Inflammatory macrophage treated with lipopolysaccharide for 4 hours (primary cell): ENCODE results near the gene BICD1.
"Not testable (repeated sequence)": the region's sequence is repeated elsewhere in the genome, so short reads cannot be mapped to it uniquely, and the experiment has no call there.

Experiments
- DNase-seq: peaks from one replicate; pipeline ENCODE4 v3.0.0-alpha.2; 2020

The BICD1 gene

DNA sequence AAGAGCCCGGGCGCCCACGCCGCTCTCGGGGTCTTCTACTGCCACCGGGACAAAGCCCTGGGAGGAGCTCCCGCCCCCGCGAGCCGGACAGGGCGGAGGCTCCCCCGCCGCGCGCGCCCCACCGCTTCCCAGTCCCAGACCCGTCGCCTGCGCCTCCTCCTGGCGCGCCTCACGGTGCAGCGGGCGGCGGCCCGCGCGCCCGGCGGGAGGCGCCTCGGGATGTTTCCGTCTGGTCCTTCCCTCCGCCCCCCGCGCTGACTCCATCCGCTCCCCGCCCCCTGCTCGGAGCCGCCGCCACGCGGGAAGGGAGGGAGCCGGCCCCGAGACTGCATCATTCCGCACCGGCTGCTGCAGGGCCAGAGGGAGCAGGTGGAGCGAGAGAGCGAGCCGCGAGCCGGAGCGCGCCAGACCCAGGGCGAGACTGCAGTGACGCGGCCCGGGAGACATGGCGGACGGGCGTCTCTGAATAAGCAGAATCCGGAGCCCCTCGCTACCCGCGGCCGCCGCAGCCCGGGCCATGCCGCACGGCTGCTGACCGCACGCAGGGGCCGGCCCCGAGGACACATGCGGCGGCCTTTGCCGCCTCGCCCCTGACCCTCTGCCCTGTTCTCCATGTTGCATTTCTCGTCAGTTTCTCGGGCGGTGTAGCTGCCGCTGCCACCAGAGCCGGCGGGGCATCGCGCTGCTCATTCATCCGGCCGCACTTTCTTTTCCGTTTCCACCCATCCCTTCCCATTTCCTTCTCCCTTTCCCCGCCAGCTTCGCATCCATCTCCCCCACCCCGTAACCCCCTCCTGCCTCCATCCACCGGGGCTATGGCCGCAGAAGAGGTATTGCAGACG lies at the start of gene BICD1:
BICD1 (plus strand) TSS at position 331 of the 842 bp plus-strand sequence; CDS start at position 816, 485 bp downstream.
- DNase-seq = peak; percentile 77

DNA sequence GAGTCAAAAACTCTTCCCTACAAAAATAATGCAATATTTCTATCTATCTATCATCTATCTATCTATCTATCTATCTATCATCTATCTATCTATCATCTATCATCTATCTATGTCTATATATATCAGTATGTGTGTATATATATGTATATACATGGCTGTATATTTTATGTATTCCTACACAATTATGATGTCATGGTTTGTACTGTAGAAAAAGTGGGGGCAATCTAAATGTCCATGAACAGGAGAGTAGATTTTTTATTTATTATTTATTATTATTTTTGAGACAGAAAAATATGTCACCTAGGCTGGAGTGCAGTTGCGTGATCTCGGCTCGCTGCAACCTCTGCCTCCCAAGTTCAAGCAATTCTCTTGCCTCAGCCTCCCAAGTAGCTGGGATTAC lies 45.6 kb upstream of the BICD1 start:
- no peak for DNase-seq

DNA sequence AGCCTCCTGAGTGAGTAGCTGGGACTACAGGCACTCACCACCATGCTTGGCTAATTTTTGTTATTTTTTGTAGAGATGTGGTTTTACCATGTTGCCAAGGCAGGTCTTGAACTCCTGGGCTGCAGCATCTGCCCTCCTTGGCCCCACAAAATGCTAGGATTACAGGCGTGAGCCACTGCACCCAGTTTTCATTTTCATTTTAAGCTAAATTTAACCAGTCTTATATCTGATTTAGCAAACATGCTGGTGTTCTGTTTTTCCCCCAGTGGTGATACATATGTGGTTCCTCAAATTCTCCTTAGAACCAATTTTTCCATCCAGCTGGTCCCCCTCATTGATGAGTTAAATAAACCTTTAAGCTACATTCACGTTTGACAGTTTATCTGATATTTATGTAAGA lies 43.8 kb upstream of the BICD1 start:
- peak; percentile 43 for DNase-seq

DNA sequence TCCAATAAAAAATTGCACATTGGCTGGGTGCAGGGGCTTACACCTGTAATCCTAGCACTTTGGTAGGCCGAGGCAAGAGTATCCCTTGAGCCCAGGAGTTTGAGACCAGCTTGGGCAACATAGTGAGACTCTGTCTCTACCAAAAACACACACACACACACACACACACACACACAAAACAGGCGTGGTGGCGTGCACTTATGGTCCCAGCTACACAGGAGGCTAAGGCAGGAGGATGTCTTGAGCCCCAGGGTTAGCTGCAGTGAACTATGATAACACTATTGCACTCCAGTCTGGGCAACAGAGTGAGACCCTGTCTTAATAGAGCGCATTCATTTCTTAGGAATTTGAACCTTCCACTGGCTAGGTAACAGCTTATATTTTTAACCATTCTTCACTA lies 42.9 kb upstream of the BICD1 start:
- no peak for DNase-seq

DNA sequence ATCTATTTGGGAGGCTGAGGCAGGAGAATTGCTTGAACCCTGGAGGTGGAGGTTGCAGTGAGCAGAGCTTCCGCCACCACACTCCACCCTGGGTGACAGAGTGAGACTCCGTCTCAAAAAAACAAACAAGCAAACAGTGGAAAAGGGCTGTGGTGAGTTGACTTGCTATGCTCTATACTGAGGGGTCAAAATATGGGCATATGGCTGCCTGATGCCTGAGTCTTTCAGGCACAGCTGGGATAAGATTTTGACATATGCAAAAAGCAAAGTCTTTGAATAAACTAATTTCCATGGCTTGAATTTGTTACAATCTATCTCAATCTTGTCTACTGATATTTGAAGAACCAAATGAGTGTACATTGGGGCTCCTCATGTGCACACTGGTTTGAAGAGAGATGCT lies 40.4 kb upstream of the BICD1 start:
- no peak for DNase-seq

DNA sequence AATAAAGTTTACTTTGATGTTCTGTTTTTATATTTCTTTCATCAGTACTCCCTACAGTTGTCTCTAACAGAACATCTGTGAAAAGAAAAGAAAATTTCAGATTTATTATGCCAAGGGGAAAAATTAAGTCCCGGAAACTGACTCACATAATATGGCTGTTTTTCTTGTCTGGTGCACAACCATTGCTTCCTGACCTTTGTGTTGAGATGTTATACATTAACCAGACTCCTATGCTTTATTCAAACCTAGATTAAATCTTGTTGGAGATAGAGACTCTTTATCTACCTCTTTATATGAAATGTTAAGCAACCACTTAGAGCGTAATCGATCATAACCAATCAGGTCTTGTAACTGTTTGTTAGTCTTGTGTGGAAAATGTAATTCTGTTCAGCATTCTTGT lies 37.6 kb upstream of the BICD1 start:
- DNase-seq = no peak

DNA sequence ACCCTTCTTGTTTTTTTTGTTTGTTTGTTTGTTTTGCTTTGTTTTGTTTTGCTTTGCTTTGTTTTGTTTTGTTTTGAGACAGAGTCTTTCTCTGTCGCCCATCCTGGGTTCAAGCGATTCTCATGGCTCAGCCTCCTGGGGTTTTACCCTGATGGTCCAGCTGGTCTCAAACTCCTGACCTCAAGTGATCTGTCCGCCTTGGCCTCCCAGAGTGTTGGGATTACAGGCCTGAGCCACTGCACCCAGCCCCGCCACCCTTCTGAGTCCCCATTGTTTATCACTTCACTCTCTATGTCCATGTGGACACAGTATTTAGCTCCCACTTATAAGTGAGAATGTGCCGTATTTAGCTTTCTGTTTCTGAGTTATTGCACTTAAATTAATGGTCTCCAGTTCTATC lies 36.9 kb upstream of the BICD1 start:
- DNase-seq = no peak

DNA sequence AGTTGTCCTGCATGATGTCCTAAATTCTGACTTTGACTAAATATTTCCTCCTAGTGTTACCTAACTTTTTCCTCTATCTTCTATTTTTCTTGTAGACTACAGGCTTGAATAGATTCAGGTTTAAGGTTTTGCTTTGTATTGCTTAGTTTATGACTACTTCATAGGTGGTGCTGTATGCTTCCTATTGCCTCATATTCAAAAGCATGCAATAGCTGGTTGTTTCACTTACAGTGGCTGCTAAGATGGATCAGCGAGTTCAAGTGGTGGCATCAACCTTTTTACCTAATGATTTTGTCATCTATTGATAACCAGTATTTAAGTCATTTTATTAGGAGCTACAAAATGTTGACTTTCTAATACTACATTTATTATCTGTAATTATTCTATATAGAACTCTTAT lies 36.3 kb upstream of the BICD1 start:
- no peak for DNase-seq

DNA sequence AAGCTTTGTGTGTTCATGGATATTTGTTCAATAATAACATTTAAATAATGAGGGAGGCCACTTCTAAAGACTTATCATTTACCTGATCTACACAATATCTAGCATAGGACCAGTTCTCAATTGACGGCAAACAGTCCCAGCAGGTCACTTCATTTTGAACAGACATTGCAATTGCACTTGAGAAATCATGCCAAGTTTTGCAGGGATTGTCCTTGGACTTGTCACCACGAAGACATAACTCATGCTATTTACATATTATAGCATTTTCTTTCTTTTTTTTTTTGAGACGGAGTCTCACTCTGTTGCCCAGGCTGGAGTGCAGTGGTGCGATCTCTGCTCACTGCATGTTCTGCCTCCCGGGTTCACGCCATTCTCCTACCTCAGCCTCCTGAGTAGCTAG lies 34.5 kb upstream of the BICD1 start:
- DNase-seq = no peak

DNA sequence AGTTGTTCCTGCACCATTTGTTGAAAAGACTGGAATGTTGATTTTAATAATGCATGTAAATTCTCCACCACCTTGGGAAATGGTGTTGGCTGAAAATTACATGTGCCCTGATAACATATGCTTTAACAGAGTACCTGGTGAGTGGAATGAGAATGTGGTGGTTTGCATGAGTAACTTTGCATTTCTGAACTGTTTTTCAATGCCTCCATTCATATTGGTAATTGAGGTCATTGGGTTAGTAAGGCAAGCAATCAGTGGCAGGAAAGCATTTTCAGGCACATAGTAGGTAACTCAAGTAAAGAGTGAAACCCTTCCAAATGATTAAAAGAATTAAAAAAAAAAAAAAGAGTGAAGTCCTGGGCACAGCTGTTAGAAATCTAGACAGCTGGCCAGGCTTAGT lies 32.2 kb upstream of the BICD1 start:
- no peak for DNase-seq

DNA sequence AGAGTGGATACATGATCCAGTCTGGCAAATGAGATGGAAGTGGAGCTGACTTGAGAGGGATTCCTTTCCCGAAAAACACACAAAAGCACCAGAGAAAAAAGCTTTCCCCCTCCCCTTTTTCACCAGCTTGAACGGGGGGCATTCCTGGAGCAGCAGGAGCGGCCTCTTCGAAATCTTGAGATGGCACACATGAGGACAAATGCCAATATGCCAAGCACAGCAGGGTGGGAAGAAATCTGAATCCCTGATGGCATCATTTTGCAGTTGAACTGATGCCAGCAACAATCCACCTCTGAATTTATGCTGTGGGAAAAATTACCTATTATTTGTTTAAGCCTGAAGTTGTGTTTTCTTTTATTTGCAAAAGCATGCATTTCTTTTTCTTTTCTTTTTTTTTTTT lies 29.7 kb upstream of the BICD1 start:
- no peak for DNase-seq

DNA sequence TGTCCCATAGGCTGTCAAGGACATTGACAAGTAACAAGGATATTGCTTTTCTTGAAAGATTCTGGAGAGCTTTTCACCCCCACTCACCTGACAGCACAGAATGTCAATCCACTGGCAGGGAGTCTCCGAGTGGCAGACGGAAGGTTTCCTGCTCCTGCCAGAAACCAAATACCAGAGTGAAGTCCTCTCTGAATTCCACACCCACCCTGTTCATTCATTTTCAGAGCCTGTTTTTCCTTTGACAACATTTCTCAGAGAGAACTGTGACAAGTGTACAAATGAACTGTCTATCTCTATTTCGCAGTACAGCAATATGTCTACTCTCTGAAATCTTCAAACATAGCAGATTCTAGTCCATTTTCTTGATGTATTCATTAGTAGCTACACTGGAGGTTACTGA lies 26.2 kb upstream of the BICD1 start:
- DNase-seq = no peak

DNA sequence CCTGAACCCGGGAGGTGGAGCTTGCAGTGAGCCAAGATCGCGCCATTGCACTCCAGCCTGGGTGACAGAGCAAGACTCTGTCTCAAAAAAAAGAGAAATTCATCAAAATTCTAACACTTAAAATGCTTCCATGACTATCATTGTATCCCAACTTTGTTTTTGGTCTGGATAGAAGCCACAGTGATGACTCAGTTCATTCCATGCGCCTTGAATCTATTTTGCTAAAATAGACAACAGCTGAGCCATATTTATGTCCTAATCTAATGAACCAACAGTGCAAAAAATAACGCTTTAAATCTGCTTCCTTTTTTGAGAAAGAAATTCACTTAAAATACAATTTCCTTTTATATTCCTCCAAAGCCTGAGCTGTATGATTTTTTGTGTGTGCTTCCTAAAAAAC lies 23.2 kb upstream of the BICD1 start:
- no peak for DNase-seq

DNA sequence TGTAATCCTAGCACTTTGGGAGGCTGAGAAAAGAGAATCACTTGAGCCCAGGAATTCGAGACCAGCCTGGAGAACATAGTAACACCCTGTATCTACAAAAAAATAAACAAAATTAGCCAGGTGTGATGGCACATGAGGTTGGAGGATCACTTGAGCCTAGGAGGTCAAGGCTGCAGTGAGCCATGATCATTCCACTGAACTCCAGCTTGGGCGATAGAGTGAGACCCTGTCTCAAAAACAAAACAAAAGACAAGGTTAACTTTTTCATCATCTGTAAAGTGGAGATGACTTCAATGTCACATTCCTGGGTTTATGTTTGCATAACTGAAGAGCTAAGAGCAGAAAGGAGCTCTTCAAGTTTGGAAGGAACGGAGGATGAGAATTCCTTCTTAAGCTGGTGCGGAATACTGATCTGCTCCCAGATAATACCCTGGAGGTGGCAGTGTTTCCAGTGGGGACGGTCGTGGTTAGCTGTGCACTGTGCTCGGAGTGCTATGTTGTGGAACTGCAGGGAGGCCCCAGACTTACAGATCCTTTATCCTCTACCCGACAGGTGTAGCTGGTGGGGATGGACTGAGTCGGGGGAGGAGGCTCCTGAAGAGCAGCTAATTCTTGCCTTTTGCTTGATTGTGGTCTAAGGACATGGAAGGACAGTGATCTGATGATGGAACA lies 22.5 kb upstream of the BICD1 start:
- DNase-seq = no peak

DNA sequence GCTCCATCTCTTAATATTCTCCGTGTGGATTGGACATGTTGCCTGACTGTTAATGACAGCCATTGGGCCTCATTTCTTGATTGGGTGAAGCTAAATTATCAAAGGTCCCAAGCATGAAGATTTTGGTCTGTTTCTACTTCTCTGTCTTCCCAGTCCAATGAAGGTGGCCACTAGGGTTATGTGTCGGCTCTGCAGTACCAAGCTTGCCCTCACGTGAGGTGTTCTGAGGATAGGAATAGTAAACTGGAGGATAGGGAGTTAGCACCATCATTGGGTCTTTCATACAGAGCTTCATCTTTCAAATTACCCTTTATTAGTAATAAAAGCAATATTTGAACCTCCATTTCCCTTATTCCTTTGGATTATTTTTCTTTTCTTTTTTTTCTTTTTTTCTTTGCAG lies 21.9 kb upstream of the BICD1 start:
- DNase-seq = no peak

DNA sequence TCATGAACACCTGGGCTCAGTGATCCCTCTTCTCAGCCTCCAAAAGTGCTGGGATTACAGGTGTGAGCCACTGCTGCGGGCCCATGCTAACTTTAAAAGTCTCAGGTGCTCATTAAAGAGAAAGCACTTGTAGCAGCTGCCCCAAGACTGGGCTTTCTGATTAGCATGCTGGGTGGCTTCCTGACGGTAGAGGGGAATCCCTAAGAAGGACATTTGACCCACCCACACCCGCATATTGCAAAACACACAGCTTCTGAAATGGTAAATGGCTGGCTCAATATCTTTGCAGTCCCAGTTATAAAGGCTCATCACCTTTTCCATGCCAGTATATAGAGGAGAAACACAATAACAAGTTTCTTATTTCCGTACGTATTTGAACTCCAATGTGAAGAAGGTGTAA lies 19.3 kb upstream of the BICD1 start:
- DNase-seq = peak; percentile 82

DNA sequence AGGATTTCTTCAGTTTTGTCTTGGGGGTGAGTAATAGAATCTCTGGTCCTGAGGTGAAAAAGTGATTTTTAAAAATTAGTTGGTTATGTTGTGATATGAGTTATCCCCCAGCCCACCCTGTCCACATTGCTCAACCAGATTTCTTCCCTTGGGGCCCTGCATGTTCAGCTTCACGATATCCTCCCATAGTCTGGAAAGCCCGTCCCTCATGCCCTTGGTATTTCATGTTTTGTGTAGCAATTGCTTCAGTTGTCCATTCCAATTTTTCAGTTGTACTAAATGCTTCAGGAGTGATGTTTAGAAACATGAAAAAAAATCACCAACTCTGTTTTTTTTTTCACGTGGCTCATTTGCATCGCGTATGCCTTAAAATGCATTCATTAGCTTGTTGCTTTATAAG lies 17.5 kb upstream of the BICD1 start:
- DNase-seq = no peak

DNA sequence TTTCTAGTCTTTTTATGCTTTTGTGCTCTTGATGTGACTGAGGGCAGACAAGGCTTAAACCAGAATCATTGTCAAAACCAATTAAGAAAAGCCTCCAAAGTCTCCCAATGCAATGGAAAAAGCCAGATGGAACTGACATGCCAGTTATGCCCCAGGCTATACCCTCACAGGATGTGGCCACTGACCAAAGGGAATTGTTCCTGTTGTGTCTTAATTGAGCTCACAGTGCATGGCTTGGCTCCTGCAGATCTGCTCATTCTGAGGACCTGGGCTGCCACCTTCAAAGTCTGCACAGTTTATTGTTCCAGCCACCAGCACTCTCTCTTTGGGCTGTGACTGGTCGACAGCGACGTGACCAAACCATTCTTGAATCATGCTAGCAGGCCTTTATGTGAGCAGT lies 17.1 kb upstream of the BICD1 start:
- no peak for DNase-seq

DNA sequence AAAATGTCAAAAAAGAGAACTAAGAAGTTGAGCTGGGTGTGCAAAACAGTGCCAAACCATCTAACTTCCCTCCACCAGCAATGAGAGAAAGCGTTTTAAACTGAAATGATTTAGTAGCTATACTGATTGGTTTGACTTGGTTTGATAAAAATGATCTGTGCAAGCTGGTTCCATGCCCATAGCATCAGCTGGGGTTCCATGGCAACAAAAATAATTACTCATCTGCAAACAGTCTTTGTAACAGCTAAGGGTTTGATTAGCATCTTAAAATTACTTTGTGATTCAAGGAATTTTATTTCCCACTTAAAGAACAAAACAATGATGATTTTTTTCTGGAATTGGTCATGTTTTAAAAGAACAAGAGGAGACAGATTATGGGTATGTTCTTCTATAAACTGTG lies 15.0 kb upstream of the BICD1 start:
- DNase-seq = no peak

DNA sequence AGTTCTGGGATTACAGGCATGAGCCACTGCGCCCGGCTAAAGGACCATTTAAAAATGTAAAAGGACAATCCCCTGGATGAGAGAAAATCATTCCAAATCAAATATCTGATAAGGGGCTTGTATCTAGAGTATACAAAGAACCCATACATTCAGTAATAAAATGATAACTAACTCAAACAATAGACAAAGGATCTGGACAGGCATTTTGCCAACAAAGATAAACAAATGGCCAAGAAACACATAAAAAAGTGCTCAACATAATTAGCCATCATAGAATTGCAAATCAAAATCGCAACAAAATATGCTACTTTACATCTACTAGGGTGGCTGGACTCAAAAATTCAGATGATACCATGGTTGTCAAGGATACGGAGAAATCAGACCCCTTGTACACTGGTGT lies 8.5 kb upstream of the BICD1 start:
- no peak for DNase-seq

DNA sequence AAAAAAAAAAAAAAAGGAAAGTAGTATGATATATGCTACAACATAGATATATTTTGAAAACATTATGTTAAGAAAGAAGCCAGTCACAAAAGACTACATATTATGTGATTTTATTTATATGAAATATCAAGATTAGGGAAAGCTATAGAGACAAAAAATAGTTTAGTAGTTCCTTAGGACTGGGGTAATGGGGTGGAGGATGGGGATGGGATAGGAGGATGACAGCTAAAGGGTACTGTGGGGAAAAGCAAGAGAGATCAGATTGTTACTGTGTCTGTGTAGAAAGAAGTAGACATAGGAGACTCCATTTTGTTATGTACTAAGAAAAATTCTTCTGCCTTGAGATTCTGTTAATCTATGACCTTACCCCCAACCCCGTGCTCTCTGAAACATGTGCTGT lies 7.4 kb upstream of the BICD1 start:
- DNase-seq = not testable (repeated sequence)

DNA sequence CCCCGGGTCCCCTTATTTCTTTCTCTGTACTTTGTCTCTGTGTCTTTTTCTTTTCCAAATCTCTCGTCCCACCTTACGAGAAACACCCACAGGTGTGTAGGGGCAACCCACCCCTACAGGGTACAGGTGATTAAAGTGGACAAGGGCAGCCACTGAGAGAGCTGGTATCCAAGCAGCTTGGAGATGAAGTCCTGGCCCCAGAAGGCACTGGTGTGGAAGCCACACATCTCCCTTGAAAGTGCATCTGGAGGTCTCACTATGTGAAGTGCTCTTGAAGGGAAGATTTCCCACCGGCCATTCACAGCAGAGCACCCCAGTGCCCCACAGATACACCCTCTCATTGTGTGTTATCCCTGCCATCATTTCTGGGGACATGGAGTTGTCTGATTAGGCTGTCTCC lies 6.3 kb upstream of the BICD1 start:
- no peak for DNase-seq

DNA sequence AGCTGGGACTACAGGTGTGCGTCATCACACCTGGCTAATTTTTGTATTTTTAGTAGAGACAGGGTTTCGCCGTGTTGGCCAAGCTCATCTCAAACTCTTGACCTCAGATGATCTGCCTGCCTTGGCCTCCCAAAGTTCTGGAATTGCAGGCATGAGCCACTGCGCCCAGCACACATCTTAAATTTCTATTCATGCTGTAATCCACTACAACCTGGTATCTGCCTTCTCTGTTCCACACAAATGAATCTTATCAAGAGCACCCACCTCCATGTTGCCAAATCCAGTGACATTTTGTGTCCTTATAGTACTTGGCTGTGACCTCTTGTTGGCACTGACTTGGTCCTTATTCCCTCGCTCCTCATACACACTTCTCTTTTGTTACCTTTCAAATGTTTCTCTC lies 5.8 kb upstream of the BICD1 start:
- no peak for DNase-seq

DNA sequence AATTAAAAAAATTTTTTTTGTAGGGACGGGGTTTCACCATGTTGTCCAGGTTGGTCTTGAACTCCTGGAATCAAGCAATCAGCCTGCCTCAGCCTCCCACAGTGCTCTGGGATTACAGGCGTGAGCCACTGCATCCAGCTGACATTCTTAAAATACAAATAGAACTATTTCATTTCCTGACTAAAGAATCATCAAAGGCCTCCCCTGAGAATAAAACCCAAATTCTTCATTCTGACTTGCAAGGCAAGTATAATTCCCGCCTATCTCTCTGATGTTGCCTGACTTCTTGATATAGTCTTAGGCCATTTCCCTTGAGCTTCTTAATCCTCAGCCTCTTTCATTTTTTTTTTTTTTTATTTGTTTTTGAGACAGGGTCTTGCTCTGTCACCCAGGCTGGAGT lies 4.4 kb upstream of the BICD1 start:
- no peak for DNase-seq
